Iris pigment epithelial cell (primary cell): ENCODE data around the gene FHIT.
A peak's percentile ranks its signal among the peaks of the same experiment; 100 is the strongest.
"Not testable (repeated sequence)": the region's sequence is repeated elsewhere in the genome, so short reads cannot be mapped to it uniquely, and the experiment has no call there.

ENCODE experiments used
- DNase-seq: peaks from one replicate; pipeline ENCODE4 v3.0.0-alpha.2; 2011; ENCODE audit warnings: low read depth

The FHIT gene

GRCh38 chr3:60555686-60556354 lies 695.4 kb downstream of the FHIT start:
- DNase-seq = peak; percentile 52

GRCh38 chr3:60553144-60553543 lies 698.1 kb downstream of the FHIT start:
- DNase-seq = no peak

- DNase-seq = peak; percentile 8
Observed at GRCh38 chr3:60552581-60552980, 698.7 kb downstream of the FHIT start.

- no peak for DNase-seq
Observed at GRCh38 chr3:60551455-60552209, 699.6 kb downstream of the FHIT start.

GRCh38 chr3:60549863-60550262 lies 701.4 kb downstream of the FHIT start:
- no peak for DNase-seq

GRCh38 chr3:60542995-60543394 lies 708.3 kb downstream of the FHIT start:
- DNase-seq = no peak

GRCh38 chr3:60539394-60539793 lies 711.9 kb downstream of the FHIT start:
- not testable (repeated sequence) for DNase-seq

GRCh38 chr3:60536420-60536819 lies 714.8 kb downstream of the FHIT start:
- DNase-seq = no peak

- no peak for DNase-seq
Observed at GRCh38 chr3:60531759-60532158, 719.5 kb downstream of the FHIT start.

- no peak for DNase-seq
Observed at GRCh38 chr3:60528651-60529050, 722.6 kb downstream of the FHIT start.

- no peak for DNase-seq
Observed at GRCh38 chr3:60523536-60523935, 727.7 kb downstream of the FHIT start.

- DNase-seq = no peak
Observed at GRCh38 chr3:60517134-60517533, 734.1 kb downstream of the FHIT start.

GRCh38 chr3:60514866-60515265 lies 736.4 kb downstream of the FHIT start:
- no peak for DNase-seq

GRCh38 chr3:60514085-60514649 lies 737.1 kb downstream of the FHIT start:
- DNase-seq = no peak

GRCh38 chr3:60513241-60513640 lies 738.0 kb downstream of the FHIT start:
- no peak for DNase-seq

- no peak for DNase-seq
Observed at GRCh38 chr3:60512506-60512905, 738.7 kb downstream of the FHIT start.

- no peak for DNase-seq
Observed at GRCh38 chr3:60509471-60509870, 741.8 kb downstream of the FHIT start.

GRCh38 chr3:60504827-60505457 lies 746.3 kb downstream of the FHIT start:
- DNase-seq = no peak

GRCh38 chr3:60501314-60501713 lies 749.9 kb downstream of the FHIT start:
- DNase-seq = no peak

- DNase-seq = no peak
Observed at GRCh38 chr3:60497902-60498301, 753.4 kb downstream of the FHIT start.

GRCh38 chr3:60490992-60491391 lies 760.3 kb downstream of the FHIT start:
- DNase-seq = no peak

- no peak for DNase-seq
Observed at GRCh38 chr3:60475096-60475495, 776.2 kb downstream of the FHIT start.

- no peak for DNase-seq
Observed at GRCh38 chr3:60469481-60469880, 781.8 kb downstream of the FHIT start.
